Gastrocnemius medialis (tissue), 4 donors: Measurements from ENCODE around the gene TBL1X.

Experiments used
- POLR2A ChIP-seq, 2 donors: fragments of 450-650 bp; IDR thresholded peaks; one replicate each; pipeline ENCODE4 v1.6.1; 2017; ENCODE audit warnings: antibody characterized with exemption in 2 of 2, mild to moderate bottlenecking in 2 of 2, moderate library complexity in 2 of 2
- TF ChIP-seq, protein P1 (sequence below), 5 experiments: fragments of 450-650 bp in 3 of 5; fragments of 200-600 bp in 2 of 5; sonication (generic) in 2 of 5; IDR thresholded peaks in 4 of 5; conservative IDR thresholded peaks in 1 of 5; 1 replicate in 4 of 5; 2 replicates in 1 of 5; pipeline ENCODE4 v1.5.1; 2016 to 2019; ENCODE audit warnings: antibody characterized with exemption in 5 of 5, mild to moderate bottlenecking in 3 of 5, moderate library complexity in 3 of 5

DNA sequence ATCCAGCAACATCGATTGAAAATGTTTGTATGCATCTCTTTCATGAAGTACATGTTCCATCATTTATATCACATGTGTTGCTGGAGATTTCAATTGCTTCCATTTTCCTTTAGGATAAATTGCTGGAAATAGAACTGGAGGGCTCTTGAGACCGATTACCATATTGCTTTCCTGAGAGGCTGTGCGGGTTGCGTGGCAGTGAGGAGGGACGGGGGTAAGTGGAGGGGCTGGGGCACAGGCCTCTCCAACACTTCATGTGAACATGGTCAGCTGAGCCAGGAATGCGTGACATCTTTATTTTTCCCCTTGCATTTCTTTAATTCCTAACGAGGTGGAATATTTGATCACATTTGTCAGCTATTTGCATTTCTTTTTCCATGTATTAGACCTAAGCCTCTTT is 144.6 kb downstream of the TBL1X start:
- TF ChIP-seq, protein P1, sequence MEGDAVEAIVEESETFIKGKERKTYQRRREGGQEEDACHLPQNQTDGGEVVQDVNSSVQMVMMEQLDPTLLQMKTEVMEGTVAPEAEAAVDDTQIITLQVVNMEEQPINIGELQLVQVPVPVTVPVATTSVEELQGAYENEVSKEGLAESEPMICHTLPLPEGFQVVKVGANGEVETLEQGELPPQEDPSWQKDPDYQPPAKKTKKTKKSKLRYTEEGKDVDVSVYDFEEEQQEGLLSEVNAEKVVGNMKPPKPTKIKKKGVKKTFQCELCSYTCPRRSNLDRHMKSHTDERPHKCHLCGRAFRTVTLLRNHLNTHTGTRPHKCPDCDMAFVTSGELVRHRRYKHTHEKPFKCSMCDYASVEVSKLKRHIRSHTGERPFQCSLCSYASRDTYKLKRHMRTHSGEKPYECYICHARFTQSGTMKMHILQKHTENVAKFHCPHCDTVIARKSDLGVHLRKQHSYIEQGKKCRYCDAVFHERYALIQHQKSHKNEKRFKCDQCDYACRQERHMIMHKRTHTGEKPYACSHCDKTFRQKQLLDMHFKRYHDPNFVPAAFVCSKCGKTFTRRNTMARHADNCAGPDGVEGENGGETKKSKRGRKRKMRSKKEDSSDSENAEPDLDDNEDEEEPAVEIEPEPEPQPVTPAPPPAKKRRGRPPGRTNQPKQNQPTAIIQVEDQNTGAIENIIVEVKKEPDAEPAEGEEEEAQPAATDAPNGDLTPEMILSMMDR (IDR thresholded peaks at IDR 0.05 in 4 of 5, conservative IDR thresholded peaks at IDR 0.05 in 1 of 5), result no peak
- no peak for TF ChIP-seq POLR2A (IDR thresholded peaks at IDR 0.05)
